Naive thymus-derived CD8-positive, alpha-beta T cell (primary cell): ENCODE data around the gene SMC6. TPM values are rescaled to one million over a fixed set of nuclear protein-coding genes. Genes with fewer than 3 reads are reported as not detected.

ENCODE experiments used
- ATAC-seq, 2 donors: fragments of 150-1000 bp; cut with Tn5 transposase in 1 of 2; sonication (Bioruptor Pico), chemical (Tn5 transposase) in 1 of 2; 1 replicate in 1 of 2; 2 replicates in 1 of 2; pipeline ENCODE4 v1.10.0; 2021; ENCODE audit warnings: mild to moderate bottlenecking in 2 of 2, moderate library complexity in 2 of 2
- POLR2A ChIA-PET: fragments of 350-600 bp; sonication (Branson Sonifier 250); formaldehyde crosslinking; loops from one replicate; lab custom pipeline; 2021; ENCODE audit warnings: antibody characterized with exemption; lab: Charles Lee
- DNase-seq, 10 donors: peaks; one replicate each; pipeline versions ENCODE4 v3.0.0 to v3.0.0-alpha.2; 2020 to 2022
- H3K27ac Mint-ChIP-seq, 10 donors: one replicate each; pipeline ENCODE4 v1.8.0; 2020 to 2022; ENCODE audit warnings: mild to moderate bottlenecking in 10 of 10, mixed read lengths in 10 of 10, moderate library complexity in 4 of 10, inconsistent platforms in 1 of 10
- H3K27me3 Mint-ChIP-seq, 5 donors: one replicate each; pipeline ENCODE4 v1.8.0; 2021 to 2022; ENCODE audit warnings: mixed read lengths in 5 of 5
- H3K36me3 Mint-ChIP-seq, 3 donors: one replicate each; pipeline ENCODE4 v1.8.0; 2020 to 2022; ENCODE audit warnings: mixed read lengths in 3 of 3, mild to moderate bottlenecking in 2 of 3, inconsistent platforms in 1 of 3
- H3K4me1 Mint-ChIP-seq, 4 donors: one replicate each; pipeline ENCODE4 v1.8.0; 2021 to 2022; ENCODE audit warnings: mixed read lengths in 4 of 4
- H3K4me3 Mint-ChIP-seq, 10 donors: one replicate each; pipeline ENCODE4 v1.8.0; 2020 to 2022; ENCODE audit warnings: mild to moderate bottlenecking in 10 of 10, mixed read lengths in 10 of 10, moderate library complexity in 6 of 10, inconsistent platforms in 1 of 10
- H3K9me3 Mint-ChIP-seq, 9 donors: one replicate each; pipeline ENCODE4 v1.8.0; 2020 to 2022; ENCODE audit warnings: mixed read lengths in 9 of 9, mild to moderate bottlenecking in 3 of 9, inconsistent platforms in 1 of 9, moderate library complexity in 1 of 9
- polyA plus RNA-seq, 3 donors: library from polyadenylated mRNA; unstranded; fragments of 300-500 nt; fragmentation: Illumina TruSeq; gene quantifications; one replicate each; pipeline ENCODE4 v1.2.3, GENCODE V29; 2021
- total RNA-seq, 8 experiments: library from RNA in 2 of 8; stranded (reverse) in 2 of 8; gene quantifications; one replicate each; pipeline ENCODE4 v1.2.3 and lab custom pipeline; 2021 to 2026

The SMC6 gene
- total and polyA plus RNA-seq, 5 experiments from 2014 or later: 7.7 to 22.5 (median 8.7) TPM

GRCh38 chr2:17688600-17688999 lies 65.0 kb downstream of the SMC6 start:
- no peak for DNase-seq
- H3K27ac Mint-ChIP-seq: no peak overlapping the region
- H3K9me3 Mint-ChIP-seq: no peaks in the 10 kb centered on the region
- H3K36me3 Mint-ChIP-seq: peaks cover 12 to 81% (median 43%) of the 10 kb centered on the region in 3 donors
- H3K4me1 Mint-ChIP-seq: no peaks in the 10 kb centered on the region
- H3K27me3 Mint-ChIP-seq: no peaks in the 10 kb centered on the region
- ATAC-seq: no peak
- no peak overlapping the region for H3K4me3 Mint-ChIP-seq
- POLR2A ChIA-PET: no interaction called here

DNA sequence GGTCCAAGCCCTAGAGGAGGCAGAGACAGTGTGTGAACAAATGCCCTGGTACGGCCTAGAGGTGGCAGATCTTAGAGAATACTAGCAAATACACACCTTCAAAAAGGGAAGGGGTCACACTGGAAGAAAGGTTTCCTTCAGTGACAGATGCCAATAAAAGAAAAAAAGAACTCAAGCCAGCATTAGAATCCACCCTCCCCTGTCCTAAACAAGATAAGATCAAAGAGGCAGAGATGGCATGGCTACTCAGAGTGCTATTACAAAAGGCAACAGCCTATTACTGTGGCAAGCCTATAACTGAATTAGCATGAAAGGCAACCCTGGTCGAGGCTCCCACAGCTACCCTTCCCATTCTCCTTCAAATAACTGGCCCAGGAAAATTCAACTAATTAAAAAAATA lies 69.6 kb downstream of the SMC6 start:
- ATAC-seq (no peak), DNase-seq (no peak)
- no peak overlapping the region for H3K4me3 Mint-ChIP-seq
- no peaks in the 10 kb centered on the region for H3K4me1 Mint-ChIP-seq
- POLR2A ChIA-PET: no interaction called here
- H3K36me3 Mint-ChIP-seq: peaks cover 14 to 74% (median 41%) of the 10 kb centered on the region in 3 donors
- H3K27me3 Mint-ChIP-seq: no peaks in the 10 kb centered on the region
- no peaks in the 10 kb centered on the region for H3K9me3 Mint-ChIP-seq
- H3K27ac Mint-ChIP-seq: no peak overlapping the region

DNA sequence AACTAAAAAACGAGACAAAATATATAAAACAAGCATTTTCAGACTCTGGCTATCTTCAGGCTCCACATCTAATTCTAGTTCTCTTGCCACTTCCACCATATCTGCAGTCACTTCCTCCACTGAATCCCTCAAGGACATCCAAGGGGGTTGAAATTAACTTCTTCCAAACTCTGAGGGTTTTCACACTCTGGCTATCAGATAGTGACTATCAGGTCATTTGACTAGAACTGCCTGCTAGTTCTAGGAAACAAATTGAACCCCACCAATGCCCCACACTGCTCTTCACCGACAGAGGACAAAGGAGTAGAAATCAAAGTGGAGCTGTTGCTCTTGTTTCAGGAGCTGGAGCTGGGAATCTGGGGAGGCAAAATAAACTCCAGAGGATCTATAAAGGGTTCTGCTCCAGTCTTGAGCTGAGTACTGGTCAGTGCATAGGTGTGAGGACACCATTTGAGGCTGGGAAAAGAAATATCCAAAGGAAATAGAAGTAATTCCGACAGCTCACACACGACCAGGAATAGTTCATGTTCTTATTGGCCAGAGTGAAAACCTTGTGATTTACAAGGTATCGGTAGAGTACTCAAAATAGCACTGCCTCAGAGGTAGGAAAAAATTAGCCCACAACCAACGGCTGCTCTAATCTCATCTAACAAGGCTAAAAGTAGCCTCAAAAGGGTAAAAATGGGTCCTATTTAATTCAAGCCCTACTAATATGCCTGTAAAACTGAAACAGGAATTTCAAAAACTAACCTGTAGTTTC lies 71.3 kb downstream of the SMC6 start:
- Mint-ChIP-seq H3K9me3 (no peaks in the 10 kb centered on the region), H3K4me3 (no peak overlapping the region), H3K27ac (peak overlapping the region in 1 of 10 donors; percentile 63), H3K27me3 (no peaks in the 10 kb centered on the region), H3K36me3 (peaks cover 8 to 73% (median 37%) of the 10 kb centered on the region in 3 donors), H3K4me1 (no peaks in the 10 kb centered on the region)
- POLR2A ChIA-PET: no interaction called here
- ATAC-seq: no peak
- DNase-seq: no peak

- POLR2A ChIA-PET: no interaction called here
- H3K9me3 Mint-ChIP-seq: no peaks in the 10 kb centered on the region
- no peak overlapping the region for H3K4me3 Mint-ChIP-seq
- H3K27ac Mint-ChIP-seq: no peak overlapping the region
- H3K4me1 Mint-ChIP-seq: no peaks in the 10 kb centered on the region
- peaks cover 5 to 72% (median 30%) of the 10 kb centered on the region in 3 donors for H3K36me3 Mint-ChIP-seq
- ATAC-seq: no peak
- no peak for DNase-seq
- H3K27me3 Mint-ChIP-seq: no peaks in the 10 kb centered on the region
Observed at GRCh38 chr2:17680119-17680518, 73.5 kb downstream of the SMC6 start.

GRCh38 chr2:17674817-17675216 lies 78.8 kb downstream of the SMC6 start:
- Mint-ChIP-seq H3K36me3 (peaks cover 0 to 41% (median 13%) of the 10 kb centered on the region in 3 donors), H3K27me3 (no peaks in the 10 kb centered on the region), H3K4me1 (no peaks in the 10 kb centered on the region), H3K9me3 (no peaks in the 10 kb centered on the region), H3K27ac (no peak overlapping the region), H3K4me3 (no peak overlapping the region)
- no peak for ATAC-seq
- no peak for DNase-seq
- POLR2A ChIA-PET: no interaction called here

- Mint-ChIP-seq H3K36me3 (peaks cover 8 to 47% (median 23%) of the 10 kb centered on the region in 3 donors), H3K9me3 (no peaks in the 10 kb centered on the region)
Observed at GRCh38 chr2:17672583-17673317, 80.9 kb downstream of the SMC6 start.

GRCh38 chr2:17667898-17668297 lies 85.7 kb downstream of the SMC6 start:
- DNase-seq: no peak
- Mint-ChIP-seq H3K9me3 (no peaks in the 10 kb centered on the region), H3K27me3 (no peaks in the 10 kb centered on the region), H3K4me3 (no peak overlapping the region), H3K4me1 (no peaks in the 10 kb centered on the region), H3K27ac (no peak overlapping the region), H3K36me3 (peaks cover 8 to 62% (median 37%) of the 10 kb centered on the region in 3 donors)
- no peak for ATAC-seq
- POLR2A ChIA-PET: interaction anchor here (0.5 kb wide), 1 partner anchor 69 kb away, joined by 3 read pairs; no protein-coding TSS in a partner anchor

More at GRCh38 chr2:17672583-17673317, 80.9 kb downstream of the SMC6 start:
- ATAC-seq: no peak
- POLR2A ChIA-PET: no interaction called here
- Mint-ChIP-seq H3K27me3 (no peaks in the 10 kb centered on the region), H3K4me3 (no peak overlapping the region), H3K4me1 (no peaks in the 10 kb centered on the region), H3K27ac (no peak overlapping the region)
- no peak for DNase-seq

- no peak for DNase-seq
- Mint-ChIP-seq H3K36me3 (peaks cover 8 to 62% (median 42%) of the 10 kb centered on the region in 3 donors), H3K4me3 (no peak overlapping the region), H3K9me3 (no peaks in the 10 kb centered on the region), H3K27me3 (no peaks in the 10 kb centered on the region), H3K27ac (no peak overlapping the region), H3K4me1 (no peaks in the 10 kb centered on the region)
- POLR2A ChIA-PET: no interaction called here
- ATAC-seq: no peak
Observed at GRCh38 chr2:17664534-17664933, 89.1 kb downstream of the SMC6 start.

DNA sequence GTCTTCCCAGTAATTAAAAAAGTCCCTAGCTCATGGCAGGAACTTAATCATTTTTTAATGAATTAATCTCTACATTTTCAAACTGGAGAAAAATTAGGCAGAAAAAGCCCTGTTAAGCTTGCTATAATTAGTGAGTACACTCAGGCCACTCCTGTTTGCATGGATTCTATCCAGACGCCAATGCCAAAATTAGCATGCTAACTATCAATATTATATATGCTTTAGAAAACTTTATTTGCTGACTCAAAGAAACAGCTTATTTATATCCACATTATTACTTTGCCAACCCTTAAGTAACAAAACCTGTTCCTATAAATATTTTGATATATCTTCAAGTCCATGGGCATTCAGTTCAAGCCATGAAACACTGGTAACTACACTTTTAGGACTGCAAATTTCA lies 90.9 kb downstream of the SMC6 start:
- no peak overlapping the region for H3K27ac Mint-ChIP-seq

GRCh38 chr2:17661460-17661859 lies 92.2 kb downstream of the SMC6 start:
- Mint-ChIP-seq H3K9me3 (no peaks in the 10 kb centered on the region), H3K36me3 (peaks cover 0 to 42% (median 30%) of the 10 kb centered on the region in 3 donors), H3K4me3 (no peak overlapping the region), H3K4me1 (no peaks in the 10 kb centered on the region), H3K27ac (no peak overlapping the region), H3K27me3 (no peaks in the 10 kb centered on the region)
- DNase-seq (no peak), ATAC-seq (no peak)
- POLR2A ChIA-PET: no interaction called here

More for the DNA sequence above, 90.9 kb downstream of the SMC6 start:
- Mint-ChIP-seq H3K27me3 (no peaks in the 10 kb centered on the region), H3K36me3 (peaks cover 0 to 49% (median 30%) of the 10 kb centered on the region in 3 donors), H3K9me3 (no peaks in the 10 kb centered on the region), H3K4me1 (no peaks in the 10 kb centered on the region), H3K4me3 (no peak overlapping the region)
- POLR2A ChIA-PET: no interaction called here
- no peak for DNase-seq
- ATAC-seq: no peak

- POLR2A ChIA-PET: no interaction called here
- DNase-seq (no peak), ATAC-seq (no peak)
- H3K4me1 Mint-ChIP-seq: no peaks in the 10 kb centered on the region
- peaks cover 0 to 32% (median 25%) of the 10 kb centered on the region in 3 donors for H3K36me3 Mint-ChIP-seq
- no peak overlapping the region for H3K27ac Mint-ChIP-seq
- H3K27me3 Mint-ChIP-seq: no peaks in the 10 kb centered on the region
- no peaks in the 10 kb centered on the region for H3K9me3 Mint-ChIP-seq
- H3K4me3 Mint-ChIP-seq: no peak overlapping the region
Observed at GRCh38 chr2:17660219-17660618, 93.4 kb downstream of the SMC6 start.

- no peaks in the 10 kb centered on the region for H3K27me3 Mint-ChIP-seq
- H3K9me3 Mint-ChIP-seq: no peaks in the 10 kb centered on the region
- H3K36me3 Mint-ChIP-seq: peaks cover 0 to 18% (median 13%) of the 10 kb centered on the region in 3 donors
- ATAC-seq (no peak), DNase-seq (no peak)
- no peak overlapping the region for H3K27ac Mint-ChIP-seq
- no peaks in the 10 kb centered on the region for H3K4me1 Mint-ChIP-seq
- POLR2A ChIA-PET: no interaction called here
- no peak overlapping the region for H3K4me3 Mint-ChIP-seq
Observed at GRCh38 chr2:17658251-17658843, 95.3 kb downstream of the SMC6 start.

- no peak for ATAC-seq
- H3K27me3 Mint-ChIP-seq: no peaks in the 10 kb centered on the region
Observed at GRCh38 chr2:17657759-17658158, 95.9 kb downstream of the SMC6 start.

More at GRCh38 chr2:17657759-17658158, 95.9 kb downstream of the SMC6 start:
- Mint-ChIP-seq H3K4me1 (no peaks in the 10 kb centered on the region), H3K36me3 (peaks cover 0 to 14% (median 11%) of the 10 kb centered on the region in 3 donors), H3K4me3 (no peak overlapping the region), H3K9me3 (no peaks in the 10 kb centered on the region), H3K27ac (no peak overlapping the region)
- POLR2A ChIA-PET: no interaction called here
- DNase-seq: no peak
